Gastroesophageal sphincter (tissue), 2 donors: ENCODE data around the gene C6orf15.

Experiments used
- EP300 ChIP-seq: sonication (generic); formaldehyde crosslinking; IDR thresholded peaks from one replicate; pipeline ENCODE4 v1.6.1; 2017; ENCODE audit warnings: antibody characterized with exemption, mild to moderate bottlenecking
- POLR2A ChIP-seq, 2 donors: fragments of 450-650 bp; IDR thresholded peaks; one replicate each; pipeline ENCODE4 v1.6.1; 2017; ENCODE audit warnings: antibody characterized with exemption in 2 of 2, mild to moderate bottlenecking in 2 of 2, moderate library complexity in 1 of 2

DNA sequence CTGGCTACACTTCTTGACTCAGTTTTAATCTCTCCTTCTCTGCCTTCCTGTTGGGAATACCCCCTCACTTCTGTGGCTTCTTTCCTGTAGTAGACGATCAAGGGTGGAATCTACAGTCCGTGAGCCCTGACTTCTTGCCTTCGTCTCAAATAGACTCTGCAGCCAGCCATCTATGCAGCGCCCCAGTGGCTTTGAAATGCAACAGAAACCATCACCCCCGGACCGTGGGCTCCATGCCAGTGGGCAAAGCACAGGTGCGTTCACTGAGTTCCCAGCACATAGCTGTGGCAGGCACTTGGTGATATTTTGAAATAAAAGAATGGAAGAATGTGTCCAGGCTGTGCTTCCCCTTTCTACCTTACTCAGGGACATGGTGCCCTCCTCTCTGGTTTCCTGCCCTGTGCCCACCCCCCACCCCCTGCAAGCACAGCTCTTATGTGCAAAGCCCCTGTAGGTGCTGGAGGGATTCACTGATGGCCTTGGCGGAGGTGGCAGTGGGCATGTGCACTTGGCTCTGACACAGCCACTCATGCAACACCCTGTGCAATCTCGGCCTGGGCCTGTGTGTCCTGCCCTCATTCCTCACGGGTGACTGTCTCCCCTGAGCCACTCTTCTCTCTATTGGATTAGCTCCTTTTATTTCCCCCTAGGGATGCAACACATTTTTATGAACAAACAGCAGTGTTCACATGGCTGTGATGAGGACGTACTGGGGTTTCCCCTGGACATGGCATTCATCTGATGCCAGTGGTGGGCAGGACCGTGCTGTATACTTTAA is 13.4 kb upstream of the C6orf15 start:
- TF ChIP-seq POLR2A (IDR thresholded peaks at IDR 0.05) (no peak), EP300 (no peak)
